WTC11 (cell line): ENCODE results near the gene EIF4H. TPM values are rescaled to one million over a fixed set of nuclear protein-coding genes. Genes with fewer than 3 reads are reported as not detected.

Experiments used
- ATAC-seq: fragments of 200-7000 bp; cut with Tn5 transposase; 2 replicates; pipeline ENCODE4 v1.10.0; 2021; ENCODE audit warnings: mild to moderate bottlenecking, moderate library complexity
- CTCF ChIA-PET: fragments of 300-600 bp; sonication (Branson Sonifier 250); formaldehyde crosslinking; loops from one replicate; lab custom pipeline; 2021; ENCODE audit warnings: antibody characterized with exemption; lab: Charles Lee
- POLR2A ChIA-PET: fragments of 350-600 bp; sonication (Branson Sonifier 250); formaldehyde crosslinking; loops from one replicate; lab custom pipeline; 2021; ENCODE audit warnings: antibody characterized with exemption; lab: Charles Lee
- DNase-seq: peaks from one replicate; pipeline ENCODE4 v3.0.0; 2021; ENCODE audit warnings: low spot score
- H3K27ac Mint-ChIP-seq: 2 replicates; pipeline ENCODE4 v1.8.0; 2021; ENCODE audit warnings: mixed read lengths
- H3K27me3 Mint-ChIP-seq: 2 replicates; pipeline ENCODE4 v1.8.0; 2021; ENCODE audit warnings: low read depth, mild to moderate bottlenecking, moderate library complexity, mixed read lengths
- H3K36me3 Mint-ChIP-seq: 2 replicates; pipeline ENCODE4 v1.8.0; 2021; ENCODE audit warnings: mixed read lengths
- H3K4me1 Mint-ChIP-seq: 2 replicates; pipeline ENCODE4 v1.8.0; 2022; ENCODE audit warnings: mixed read lengths
- H3K4me3 Mint-ChIP-seq: 2 replicates; pipeline ENCODE4 v1.8.0; 2021; ENCODE audit warnings: mild to moderate bottlenecking, moderate library complexity, mixed read lengths
- H3K9me3 Mint-ChIP-seq: 2 replicates; pipeline ENCODE4 v1.8.0; 2021; ENCODE audit warnings: mixed read lengths
- ARID4B ChIP-seq: sonication (generic); formaldehyde crosslinking; IDR thresholded peaks from 2 replicates; pipeline ENCODE4 v1.8.0; 2023; ENCODE audit warnings: missing genetic modification reagents, mild to moderate bottlenecking, borderline replicate concordance
- ATF3 ChIP-seq: sonication (generic); formaldehyde crosslinking; conservative IDR thresholded peaks from 2 replicates; pipeline ENCODE4 v1.8.1; 2022; ENCODE audit warnings: mild to moderate bottlenecking, missing genetic modification reagents
- CTCF ChIP-seq: fragments of 200-600 bp; IDR thresholded peaks from 2 replicates; pipeline ENCODE4 v1.8.0; 2022; ENCODE audit warnings: antibody characterized with exemption
- FOXK1 ChIP-seq: sonication (generic); formaldehyde crosslinking; IDR thresholded peaks from 2 replicates; pipeline ENCODE4 v1.8.0; 2022; ENCODE audit warnings: mild to moderate bottlenecking, moderate library complexity, missing genetic modification reagents
- HMGA2 ChIP-seq: fragments of 250-450 bp; sonication (Bioruptor Pico); IDR thresholded peaks from 2 replicates; pipeline ENCODE4 v1.4.0; 2021; ENCODE audit warnings: mild to moderate bottlenecking, moderate library complexity
- KAT7 ChIP-seq: sonication (generic); formaldehyde crosslinking; IDR thresholded peaks from 2 replicates; pipeline ENCODE4 v1.8.1; 2023; ENCODE audit warnings: missing genetic modification reagents, mild to moderate bottlenecking, borderline replicate concordance
- NR1H2 ChIP-seq: sonication (generic); formaldehyde crosslinking; IDR thresholded peaks from 2 replicates; pipeline ENCODE4 v1.9.0; 2021; ENCODE audit warnings: mild to moderate bottlenecking, moderate library complexity, missing genetic modification reagents
- PREB ChIP-seq: sonication (generic); formaldehyde crosslinking; IDR thresholded peaks from 2 replicates; pipeline ENCODE4 v1.8.1; 2022; ENCODE audit warnings: mild to moderate bottlenecking, missing genetic modification reagents, moderate library complexity, borderline replicate concordance
- TCF7 ChIP-seq: sonication (generic); formaldehyde crosslinking; IDR thresholded peaks from 2 replicates; pipeline ENCODE4 v1.8.0; 2022; ENCODE audit warnings: mild to moderate bottlenecking, low read depth, missing genetic modification reagents, moderate library complexity
- ZNF121 ChIP-seq: sonication (generic); formaldehyde crosslinking; IDR thresholded peaks from 2 replicates; pipeline ENCODE4 v1.8.0; 2023; ENCODE audit warnings: missing genetic modification reagents
- ZNF263 ChIP-seq: sonication (generic); formaldehyde crosslinking; IDR thresholded peaks from 2 replicates; pipeline ENCODE4 v1.8.1; 2022; ENCODE audit warnings: low read depth, mild to moderate bottlenecking, moderate library complexity, missing genetic modification reagents
- ZNF317 ChIP-seq: sonication (generic); formaldehyde crosslinking; IDR thresholded peaks from 2 replicates; pipeline ENCODE4 v1.8.1; 2023; ENCODE audit warnings: low read depth, mild to moderate bottlenecking, moderate library complexity, missing genetic modification reagents, borderline replicate concordance
- ZNF416 ChIP-seq: fragments of 250-450 bp; sonication (Bioruptor Pico); IDR thresholded peaks from 2 replicates; pipeline ENCODE4 v1.9.0; 2021; ENCODE audit warnings: mild to moderate bottlenecking, inconsistent platforms
- total RNA-seq: library from RNA; stranded (reverse); gene quantifications from 3 replicates; pipeline ENCODE4 v1.2.3, GENCODE V29; 2021

The EIF4H gene
- total RNA-seq, 1 experiment from 2014 or later = 355 TPM

- Mint-ChIP-seq H3K4me1 (peaks cover 46% of the 10 kb centered on the region), H3K4me3 (no peak overlapping the region), H3K9me3 (no peaks in the 10 kb centered on the region), H3K36me3 (peaks cover 35% of the 10 kb centered on the region), H3K27ac (peak overlapping the region; percentile 22; the same call in 1 of the 2 replicates), H3K27me3 (no peaks in the 10 kb centered on the region)
- ATAC-seq (no peak), DNase-seq (no peak)
- TF ChIP-seq ZNF121 (CRISPR knock-in tag) (peak; percentile 94), HMGA2 (no peak), NR1H2 (CRISPR knock-in tag) (no peak)
- POLR2A ChIA-PET = no interaction called here
- CTCF ChIA-PET = interaction anchor here (1.4 kb wide), 1 partner anchor 158 kb away, joined by 3 read pairs; no protein-coding TSS in a partner anchor
Measured at GRCh38 chr7:74185016-74185415, 10.9 kb downstream of the EIF4H start.

GRCh38 chr7:74185636-74186035, 11.5 kb downstream of the EIF4H start:
- peaks cover 41% of the 10 kb centered on the region for H3K36me3 Mint-ChIP-seq
- no peaks in the 10 kb centered on the region for H3K27me3 Mint-ChIP-seq
- no peak for TF ChIP-seq ZNF263 (CRISPR knock-in tag)
- H3K9me3 Mint-ChIP-seq = no peaks in the 10 kb centered on the region
- DNase-seq (no peak), ATAC-seq (no peak)
- peaks cover 46% of the 10 kb centered on the region for H3K4me1 Mint-ChIP-seq
- H3K27ac Mint-ChIP-seq = peak overlapping the region; percentile 72
- POLR2A ChIA-PET = no interaction called here
- no peak overlapping the region for H3K4me3 Mint-ChIP-seq
- CTCF ChIA-PET = interaction anchor here (1.4 kb wide), 1 partner anchor 159 kb away, joined by 3 read pairs; no protein-coding TSS in a partner anchor

- ATAC-seq (no peak), DNase-seq (no peak)
- H3K4me3 Mint-ChIP-seq = no peak overlapping the region
- H3K27ac Mint-ChIP-seq = peak overlapping the region; percentile 42
- H3K4me1 Mint-ChIP-seq = peaks cover 32% of the 10 kb centered on the region
- ChIA-PET POLR2A (no interaction called here), CTCF (interaction anchor here (0.9 kb wide), 1 partner anchor 18 kb away, joined by 3 read pairs; no protein-coding TSS in a partner anchor)
- H3K36me3 Mint-ChIP-seq = peaks cover 64% of the 10 kb centered on the region
- no peaks in the 10 kb centered on the region for H3K9me3 Mint-ChIP-seq
- no peaks in the 10 kb centered on the region for H3K27me3 Mint-ChIP-seq
- TF ChIP-seq CTCF = no peak
- TF ChIP-seq KAT7 (CRISPR knock-in tag) = no peak
- TF ChIP-seq ZNF317 (CRISPR knock-in tag) = no peak
- no peak for TF ChIP-seq ATF3 (CRISPR knock-in tag)
- TF ChIP-seq PREB (CRISPR knock-in tag) = no peak
Measured at GRCh38 chr7:74187915-74188675, 13.9 kb downstream of the EIF4H start.

GRCh38 chr7:74190259-74190658, 16.1 kb downstream of the EIF4H start:
- ChIA-PET CTCF (interaction anchor here (1.0 to 2.3 kb wide), 3 partner anchors 10 to 16 kb away, joined by 3 to 9 read pairs (median 5); no protein-coding TSS in a partner anchor), POLR2A (no interaction called here)
- ATAC-seq = no peak

More at GRCh38 chr7:74190259-74190658, 16.1 kb downstream of the EIF4H start:
- Mint-ChIP-seq H3K27me3 (no peaks in the 10 kb centered on the region), H3K36me3 (peaks cover 85% of the 10 kb centered on the region)
- TF ChIP-seq ARID4B (CRISPR knock-in tag) = no peak
- TF ChIP-seq FOXK1 (CRISPR knock-in tag) = no peak
- TF ChIP-seq TCF7 (CRISPR knock-in tag) = no peak
- TF ChIP-seq ZNF416 (CRISPR knock-in tag) = no peak
- TF ChIP-seq, all 79 proteins: peak for 0
- Mint-ChIP-seq H3K4me3 (no peak overlapping the region), H3K9me3 (no peaks in the 10 kb centered on the region), H3K27ac (no peak overlapping the region), H3K4me1 (peaks cover 12% of the 10 kb centered on the region)
- DNase-seq = no peak
